Measurements from ENCODE around the gene CDC14B.

DNA sequence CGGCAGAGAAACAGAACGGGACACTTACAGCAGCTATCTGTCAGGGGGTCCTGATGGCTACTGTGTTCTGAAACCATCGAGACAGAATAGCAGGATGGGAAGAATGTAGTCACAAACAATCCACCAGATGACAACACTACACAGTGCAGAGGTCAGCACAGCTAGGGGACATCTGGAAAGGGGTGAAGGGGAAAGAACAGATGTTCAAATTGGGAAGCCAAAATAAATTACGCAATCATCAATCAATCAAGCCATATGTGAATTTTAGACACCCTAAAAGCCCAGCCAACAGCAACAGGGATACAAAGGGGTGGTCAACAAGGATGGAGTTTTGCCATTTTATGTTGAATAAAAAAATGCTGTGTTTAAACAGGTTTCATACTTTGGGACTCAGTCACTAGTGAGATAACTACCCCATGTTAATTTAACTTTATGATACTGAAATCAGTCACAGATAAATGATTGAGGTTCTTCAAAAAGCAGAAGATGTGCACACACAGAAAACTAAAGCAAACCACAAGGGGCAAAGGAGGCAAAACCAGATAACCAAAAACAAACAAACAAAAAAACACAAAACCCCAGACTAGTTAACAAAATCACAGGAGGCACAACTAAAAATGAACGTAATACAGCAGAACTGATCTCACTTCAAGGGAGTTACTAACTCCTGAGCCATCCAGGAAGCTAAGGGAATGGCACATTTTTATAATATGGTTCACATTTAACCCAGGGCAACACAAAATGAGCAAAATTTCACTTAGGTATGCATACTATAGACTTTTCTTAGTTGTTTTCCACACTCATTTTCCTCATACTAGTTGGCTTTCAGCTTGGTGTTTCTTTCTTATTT is 103.8 kb downstream of the CDC14B start:
- TF ChIP-seq, protein P1, sequence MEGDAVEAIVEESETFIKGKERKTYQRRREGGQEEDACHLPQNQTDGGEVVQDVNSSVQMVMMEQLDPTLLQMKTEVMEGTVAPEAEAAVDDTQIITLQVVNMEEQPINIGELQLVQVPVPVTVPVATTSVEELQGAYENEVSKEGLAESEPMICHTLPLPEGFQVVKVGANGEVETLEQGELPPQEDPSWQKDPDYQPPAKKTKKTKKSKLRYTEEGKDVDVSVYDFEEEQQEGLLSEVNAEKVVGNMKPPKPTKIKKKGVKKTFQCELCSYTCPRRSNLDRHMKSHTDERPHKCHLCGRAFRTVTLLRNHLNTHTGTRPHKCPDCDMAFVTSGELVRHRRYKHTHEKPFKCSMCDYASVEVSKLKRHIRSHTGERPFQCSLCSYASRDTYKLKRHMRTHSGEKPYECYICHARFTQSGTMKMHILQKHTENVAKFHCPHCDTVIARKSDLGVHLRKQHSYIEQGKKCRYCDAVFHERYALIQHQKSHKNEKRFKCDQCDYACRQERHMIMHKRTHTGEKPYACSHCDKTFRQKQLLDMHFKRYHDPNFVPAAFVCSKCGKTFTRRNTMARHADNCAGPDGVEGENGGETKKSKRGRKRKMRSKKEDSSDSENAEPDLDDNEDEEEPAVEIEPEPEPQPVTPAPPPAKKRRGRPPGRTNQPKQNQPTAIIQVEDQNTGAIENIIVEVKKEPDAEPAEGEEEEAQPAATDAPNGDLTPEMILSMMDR (IDR thresholded peaks at IDR 0.05) = no peak
- TF ChIP-seq POLR2AphosphoS5 (IDR thresholded peaks at IDR 0.05) (peak; percentile 50), POLR2A (IDR thresholded peaks at IDR 0.05) (no peak)

Data from gastroesophageal sphincter (tissue), 3 donors.